ENCODE measurements around the gene CSTB.

The CSTB gene

GRCh38 chr21:43767498-43767983 is 8.6 kb downstream of the CSTB start:
- DNase-seq (ENCODE audit: low spot score), result no peak

- DNase-seq (ENCODE audit: low spot score), result no peak
These were observed 9.2 kb downstream of the CSTB start for GRCh38 chr21:43766734-43767497.

GRCh38 chr21:43764576-43765495 is 11.3 kb downstream of the CSTB start:
- no peak for DNase-seq (ENCODE audit: low spot score)

GRCh38 chr21:43763901-43764523 is 12.1 kb downstream of the CSTB start:
- DNase-seq (ENCODE audit: low spot score), result no peak

- no peak for DNase-seq (ENCODE audit: low spot score)
These were observed 13.6 kb downstream of the CSTB start for GRCh38 chr21:43762303-43763128.

GRCh38 chr21:43761886-43762285 is 14.2 kb downstream of the CSTB start:
- no peak for DNase-seq (ENCODE audit: low spot score)

GRCh38 chr21:43760391-43760958 is 15.6 kb downstream of the CSTB start:
- DNase-seq (ENCODE audit: low spot score), result no peak

- DNase-seq (ENCODE audit: low spot score), result no peak
These were observed 16.5 kb downstream of the CSTB start for GRCh38 chr21:43759651-43760050.

- DNase-seq (ENCODE audit: low spot score), result no peak
These were observed 17.3 kb downstream of the CSTB start for GRCh38 chr21:43758811-43759210.

GRCh38 chr21:43758111-43758641 is 17.9 kb downstream of the CSTB start:
- DNase-seq (ENCODE audit: low spot score), result no peak

GRCh38 chr21:43757601-43758000 is 18.5 kb downstream of the CSTB start:
- no peak for DNase-seq (ENCODE audit: low spot score)

- DNase-seq (ENCODE audit: low spot score), result no peak
These were observed 20.1 kb downstream of the CSTB start for GRCh38 chr21:43755820-43756594.

- no peak for DNase-seq (ENCODE audit: low spot score)
These were observed 20.9 kb downstream of the CSTB start for GRCh38 chr21:43754948-43755781.

GRCh38 chr21:43753439-43753799 is 22.7 kb downstream of the CSTB start:
- no peak for DNase-seq (ENCODE audit: low spot score)

- DNase-seq (ENCODE audit: low spot score), result no peak
These were observed 23.2 kb downstream of the CSTB start for GRCh38 chr21:43752758-43753438.

- no peak for DNase-seq (ENCODE audit: low spot score)
These were observed 24.0 kb downstream of the CSTB start for GRCh38 chr21:43751955-43752591.

- no peak for DNase-seq (ENCODE audit: low spot score)
These were observed 25.6 kb downstream of the CSTB start for GRCh38 chr21:43750339-43751033.
